ENCODE measurements around the gene EPRS1.

DNA sequence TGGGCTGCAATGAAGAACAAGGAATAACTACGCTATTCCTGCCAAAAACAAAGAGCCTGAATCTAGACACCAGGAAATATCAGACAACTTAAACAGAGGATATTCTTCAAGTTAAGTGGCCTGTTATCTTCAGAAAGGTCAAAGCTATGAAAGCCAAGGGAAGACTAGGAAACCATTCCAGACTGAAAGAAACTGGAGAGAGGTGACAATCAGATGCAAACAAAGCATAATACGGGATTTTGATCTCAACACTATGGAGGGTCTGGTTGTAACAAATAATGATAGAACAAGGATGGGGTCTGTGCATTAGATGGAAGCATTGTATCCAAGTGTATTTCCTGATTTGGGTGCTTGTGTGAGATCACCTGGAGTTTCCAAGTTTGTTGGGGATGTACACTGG lies 2.7 kb downstream of the EPRS1 start:
- TF ChIP-seq, protein P1, sequence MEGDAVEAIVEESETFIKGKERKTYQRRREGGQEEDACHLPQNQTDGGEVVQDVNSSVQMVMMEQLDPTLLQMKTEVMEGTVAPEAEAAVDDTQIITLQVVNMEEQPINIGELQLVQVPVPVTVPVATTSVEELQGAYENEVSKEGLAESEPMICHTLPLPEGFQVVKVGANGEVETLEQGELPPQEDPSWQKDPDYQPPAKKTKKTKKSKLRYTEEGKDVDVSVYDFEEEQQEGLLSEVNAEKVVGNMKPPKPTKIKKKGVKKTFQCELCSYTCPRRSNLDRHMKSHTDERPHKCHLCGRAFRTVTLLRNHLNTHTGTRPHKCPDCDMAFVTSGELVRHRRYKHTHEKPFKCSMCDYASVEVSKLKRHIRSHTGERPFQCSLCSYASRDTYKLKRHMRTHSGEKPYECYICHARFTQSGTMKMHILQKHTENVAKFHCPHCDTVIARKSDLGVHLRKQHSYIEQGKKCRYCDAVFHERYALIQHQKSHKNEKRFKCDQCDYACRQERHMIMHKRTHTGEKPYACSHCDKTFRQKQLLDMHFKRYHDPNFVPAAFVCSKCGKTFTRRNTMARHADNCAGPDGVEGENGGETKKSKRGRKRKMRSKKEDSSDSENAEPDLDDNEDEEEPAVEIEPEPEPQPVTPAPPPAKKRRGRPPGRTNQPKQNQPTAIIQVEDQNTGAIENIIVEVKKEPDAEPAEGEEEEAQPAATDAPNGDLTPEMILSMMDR (conservative IDR thresholded peaks at IDR 0.05; ENCODE audit: low read depth, low read length): no peak
- TF ChIP-seq POLR2A (IDR thresholded peaks at IDR 0.05; ENCODE audit: low read depth, low read length): no peak
- TF ChIP-seq FOS (IDR thresholded peaks at IDR 0.05; ENCODE audit: low read depth, low read length): no peak
- no peak for TF ChIP-seq SMC3 (IDR thresholded peaks at IDR 0.05; ENCODE audit: low read depth, low read length)
- no peak for TF ChIP-seq RFX5 (IDR thresholded peaks at IDR 0.05; ENCODE audit: low read depth, low read length)
